Omental fat pad (tissue), 4 donors: ENCODE measurements around the gene HDDC3. TPM values are rescaled to one million over a fixed set of nuclear protein-coding genes. Genes with fewer than 3 reads are reported as not detected.

Experiments
- ATAC-seq: fragments of 150-250 bp; one replicate; pipeline ENCODE4 v1.9.1; 2016; ENCODE audit warnings: mild to moderate bottlenecking, moderate library complexity; ENCODE audit not compliant: low FRiP score
- DNase-seq: peaks from one replicate; pipeline ENCODE4 v3.0.0-alpha.2; 2019; ENCODE audit warnings: low spot score
- CTCF ChIP-seq, 3 donors: fragments of 450-650 bp; IDR thresholded peaks; one replicate each; pipeline ENCODE4 v1.5.1; 2016 to 2017; ENCODE audit warnings: antibody characterized with exemption in 3 of 3, mild to moderate bottlenecking in 3 of 3, moderate library complexity in 2 of 3
- small RNA-seq: library from RNA; depleted of rRNA; stranded (forward); fragments of <200 nt; gene quantifications from one replicate; pipeline ENCODE3, GENCODE V24; 2016
- total RNA-seq, 4 donors: library from RNA; depleted of rRNA; stranded (reverse); fragments of >200 nt; gene quantifications; one replicate each; pipeline ENCODE4 v1.1.0, GENCODE V29; 2016

The HDDC3 gene
- total RNA-seq, 4 donors from 2014 or later = 11.2 to 27.3 (median 18.0) TPM

GRCh38 chr15:90880381-90881145 is 51.8 kb downstream of the HDDC3 start:
- ATAC-seq = no peak
- no peak for DNase-seq
- no peak for TF ChIP-seq CTCF (IDR thresholded peaks at IDR 0.05)

Small RNAs within 50 kb of the gene (small RNA-seq; reads per million reads assigned to genes)
- not detected for gene RF00019

Other genes starting within 250 kb of the HDDC3 start
- 10 to 100 TPM in 1 of 4 donors, 1 to 10 TPM in 3; 1.7 to 13.2 (median 4.2) TPM for gene BLM, start 215.2 kb downstream of the HDDC3 start, total RNA-seq
- 100 to 1,000 TPM in 2 of 4 donors, 10 to 100 TPM in 2; 58.7 to 121 (median 92.3) TPM for gene FURIN, start 64.0 kb downstream of the HDDC3 start, total RNA-seq
- 100 to 1,000 TPM in 1 of 4 donors, 10 to 100 TPM in 3; 57.0 to 146 (median 77.2) TPM for gene FES, start 48.0 kb downstream of the HDDC3 start, total RNA-seq
- 10 to 100 TPM; 32.9 to 90.3 (median 66.4) TPM for gene MAN2A2, start 29.2 kb downstream of the HDDC3 start, total RNA-seq
- gene UNC45A, start 2.7 kb upstream of the HDDC3 start, total RNA-seq = 10 to 100 TPM; 40.8 to 61.5 (median 48.8) TPM
- gene RCCD1, start 22.3 kb upstream of the HDDC3 start, total RNA-seq = 1 to 10 TPM; 2.6 to 6.6 (median 5.0) TPM
- 10 to 100 TPM in 2 of 4 donors, 1 to 10 TPM in 2; 3.5 to 26.2 (median 11.9) TPM for gene PRC1, start 62.0 kb upstream of the HDDC3 start, total RNA-seq
- gene VPS33B, start 90.0 kb upstream of the HDDC3 start, total RNA-seq = 10 to 100 TPM in 1 of 4 donors, 1 to 10 TPM in 3; 4.7 to 12.4 (median 8.0) TPM
- 1 to 10 TPM; 1.3 to 9.6 (median 4.2) TPM for gene SV2B, start 167.7 kb upstream of the HDDC3 start, total RNA-seq